ENCODE data around the gene FNDC11.

Gene FNDC11

DNA sequence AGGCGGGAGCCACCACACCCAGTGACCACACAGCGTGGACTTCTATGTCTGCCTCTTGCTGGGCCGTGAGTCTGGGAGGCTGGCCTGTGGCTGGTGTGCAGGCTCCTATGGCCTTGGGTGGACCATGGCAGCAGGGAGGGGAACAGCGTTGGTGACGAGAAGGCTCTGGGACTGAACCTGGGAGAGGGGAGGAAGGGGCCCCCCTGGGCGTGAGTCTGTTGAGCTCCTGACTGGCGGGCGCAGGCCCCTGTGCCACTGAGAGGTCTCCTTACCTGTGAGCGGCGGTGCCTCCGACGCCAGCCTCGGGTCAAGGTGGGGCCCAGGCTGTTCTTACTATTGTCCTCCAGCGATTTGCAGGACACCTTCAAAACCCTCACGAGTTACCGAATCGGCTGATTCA is 32.8 kb downstream of the FNDC11 start:
- no peak overlapping the region for H3K4me3 ChIP-seq (ENCODE audit: insufficient read length, low read depth)
- TF ChIP-seq YY1 (IDR thresholded peaks at IDR 0.05; ENCODE audit: insufficient read depth, insufficient read length) (no peak), SUZ12 (IDR thresholded peaks at IDR 0.05; ENCODE audit: extremely low read depth, insufficient read depth, insufficient read length) (no peak), ZNF274 (IDR thresholded peaks at IDR 0.05; ENCODE audit: low read depth, low read length) (no peak)
- peaks cover 39% of the 10 kb centered on the region for H3K36me3 ChIP-seq (ENCODE audit: insufficient read depth, insufficient read length, low read length)
- H3K9me3 ChIP-seq (ENCODE audit: insufficient read depth, low read length): no peaks in the 10 kb centered on the region
- H3K9ac ChIP-seq (ENCODE audit: insufficient read length, low read depth): no peak overlapping the region
- no peak for DNase-seq (ENCODE audit: low read depth, low spot score)
- H3K27me3 ChIP-seq (ENCODE audit: insufficient read depth, insufficient read length): no peaks in the 10 kb centered on the region
- H3K4me1 ChIP-seq (ENCODE audit: insufficient read depth, insufficient read length): peaks cover 14% of the 10 kb centered on the region

DNA sequence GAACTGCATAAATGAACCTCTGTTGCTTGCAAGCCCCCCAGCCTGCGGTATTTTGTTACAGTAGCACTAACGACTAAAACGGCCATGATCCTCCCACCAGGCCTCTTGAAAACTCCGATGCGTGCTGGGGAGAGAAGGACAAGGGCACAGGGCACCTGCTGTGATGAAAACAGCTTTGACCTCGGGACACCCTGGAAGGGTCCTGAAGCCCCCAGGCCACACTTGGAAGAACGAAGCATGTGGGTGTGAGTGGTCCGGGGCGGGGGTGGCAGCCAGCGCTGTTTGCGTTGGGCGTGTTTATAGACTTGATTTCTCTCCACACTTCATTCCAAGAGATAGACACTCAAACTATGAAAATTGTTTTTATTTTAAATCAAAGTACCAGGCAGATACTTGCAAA is 33.3 kb downstream of the FNDC11 start:
- Histone ChIP-seq H3K4me3 (ENCODE audit: insufficient read length, low read depth) (no peak overlapping the region), H3K4me1 (ENCODE audit: insufficient read depth, insufficient read length) (peaks cover 19% of the 10 kb centered on the region), H3K36me3 (ENCODE audit: insufficient read depth, insufficient read length, low read length) (peaks cover 43% of the 10 kb centered on the region), H3K27me3 (ENCODE audit: insufficient read depth, insufficient read length) (no peaks in the 10 kb centered on the region), H3K9ac (ENCODE audit: insufficient read length, low read depth) (no peak overlapping the region), H3K9me3 (ENCODE audit: insufficient read depth, low read length) (no peaks in the 10 kb centered on the region)
- TF ChIP-seq ZNF274 (IDR thresholded peaks at IDR 0.05; ENCODE audit: low read depth, low read length) (no peak), YY1 (IDR thresholded peaks at IDR 0.05; ENCODE audit: insufficient read depth, insufficient read length) (no peak)
- DNase-seq (ENCODE audit: low read depth, low spot score): no peak

DNA sequence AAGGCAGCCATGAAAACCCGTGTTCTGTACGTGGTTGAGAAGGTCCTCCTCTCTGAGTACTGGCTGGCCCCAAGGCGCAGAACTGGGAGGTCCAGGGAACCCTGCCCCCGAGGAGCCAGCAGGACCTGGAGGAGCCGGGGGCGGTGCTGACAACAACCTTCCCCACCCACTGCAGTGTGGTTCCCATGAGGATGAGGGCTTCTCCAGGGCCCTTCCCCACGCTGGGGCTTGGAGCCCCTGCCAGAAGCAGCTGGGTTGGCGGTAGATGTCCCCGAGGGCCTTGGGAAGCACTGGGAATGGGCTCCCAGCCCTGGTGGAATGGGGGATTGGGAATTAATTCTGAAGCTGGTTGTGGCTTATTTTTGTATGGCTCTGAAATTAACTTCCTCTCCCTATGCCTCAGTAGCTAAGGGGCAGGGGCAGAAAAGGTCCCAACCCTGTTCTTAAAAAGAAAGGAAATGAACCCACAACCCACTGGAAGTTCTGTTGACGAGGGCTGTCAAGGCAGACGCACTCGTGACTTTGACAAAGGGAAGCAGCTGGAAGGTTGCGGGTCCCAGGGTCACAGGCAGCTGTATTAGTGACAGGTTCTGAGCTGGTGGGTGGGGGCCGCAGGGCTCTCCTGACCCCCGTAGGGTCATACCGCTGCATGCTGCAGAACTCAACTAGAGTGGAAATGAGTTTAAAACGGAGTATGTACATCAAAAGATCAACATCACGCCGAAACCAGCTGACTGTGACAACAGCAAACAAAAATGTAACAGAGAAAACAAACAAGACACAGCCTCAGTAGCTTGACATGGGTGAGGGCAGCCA is 34.0 kb downstream of the FNDC11 start:
- H3K9ac ChIP-seq (ENCODE audit: insufficient read length, low read depth): no peak overlapping the region
- peaks cover 51% of the 10 kb centered on the region for H3K36me3 ChIP-seq (ENCODE audit: insufficient read depth, insufficient read length, low read length)
- H3K27me3 ChIP-seq (ENCODE audit: insufficient read depth, insufficient read length): no peaks in the 10 kb centered on the region
- TF ChIP-seq SUZ12 (IDR thresholded peaks at IDR 0.05; ENCODE audit: extremely low read depth, insufficient read depth, insufficient read length): no peak
- TF ChIP-seq YY1 (IDR thresholded peaks at IDR 0.05; ENCODE audit: insufficient read depth, insufficient read length): no peak
- no peak for TF ChIP-seq ZNF274 (IDR thresholded peaks at IDR 0.05; ENCODE audit: low read depth, low read length)
- H3K9me3 ChIP-seq (ENCODE audit: insufficient read depth, low read length): no peaks in the 10 kb centered on the region
- peaks cover 21% of the 10 kb centered on the region for H3K4me1 ChIP-seq (ENCODE audit: insufficient read depth, insufficient read length)
- DNase-seq (ENCODE audit: low read depth, low spot score): no peak
- H3K4me3 ChIP-seq (ENCODE audit: insufficient read length, low read depth): no peak overlapping the region

DNA sequence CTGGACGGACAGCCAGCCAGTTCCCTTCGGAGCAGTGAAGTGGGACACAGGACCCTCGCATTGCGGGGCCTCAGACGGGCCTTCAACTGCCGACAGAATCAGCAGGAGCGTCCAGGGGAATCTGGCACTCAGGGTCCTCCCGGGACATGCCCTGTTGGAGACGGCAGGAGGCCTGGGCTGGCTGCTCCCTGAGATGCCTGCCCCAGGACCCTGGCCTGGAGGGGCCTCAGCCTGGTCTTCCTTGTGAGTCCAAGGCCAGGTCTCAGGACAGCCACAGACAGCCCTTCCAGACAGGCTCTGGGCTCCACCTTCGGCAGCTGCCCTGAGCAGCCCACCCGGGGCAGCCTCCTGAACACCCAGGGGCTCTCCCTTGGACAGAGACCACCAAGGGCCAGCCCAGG is 34.7 kb downstream of the FNDC11 start:
- no peaks in the 10 kb centered on the region for H3K9me3 ChIP-seq (ENCODE audit: insufficient read depth, low read length)
- TF ChIP-seq YY1 (IDR thresholded peaks at IDR 0.05; ENCODE audit: insufficient read depth, insufficient read length): no peak
- no peak for TF ChIP-seq SUZ12 (IDR thresholded peaks at IDR 0.05; ENCODE audit: extremely low read depth, insufficient read depth, insufficient read length)
- TF ChIP-seq ZNF274 (IDR thresholded peaks at IDR 0.05; ENCODE audit: low read depth, low read length): no peak
- H3K27me3 ChIP-seq (ENCODE audit: insufficient read depth, insufficient read length): no peaks in the 10 kb centered on the region
- DNase-seq (ENCODE audit: low read depth, low spot score): no peak
- H3K9ac ChIP-seq (ENCODE audit: insufficient read length, low read depth): no peak overlapping the region
- peaks cover 21% of the 10 kb centered on the region for H3K4me1 ChIP-seq (ENCODE audit: insufficient read depth, insufficient read length)
- no peak overlapping the region for H3K4me3 ChIP-seq (ENCODE audit: insufficient read length, low read depth)
- peaks cover 55% of the 10 kb centered on the region for H3K36me3 ChIP-seq (ENCODE audit: insufficient read depth, insufficient read length, low read length)

DNA sequence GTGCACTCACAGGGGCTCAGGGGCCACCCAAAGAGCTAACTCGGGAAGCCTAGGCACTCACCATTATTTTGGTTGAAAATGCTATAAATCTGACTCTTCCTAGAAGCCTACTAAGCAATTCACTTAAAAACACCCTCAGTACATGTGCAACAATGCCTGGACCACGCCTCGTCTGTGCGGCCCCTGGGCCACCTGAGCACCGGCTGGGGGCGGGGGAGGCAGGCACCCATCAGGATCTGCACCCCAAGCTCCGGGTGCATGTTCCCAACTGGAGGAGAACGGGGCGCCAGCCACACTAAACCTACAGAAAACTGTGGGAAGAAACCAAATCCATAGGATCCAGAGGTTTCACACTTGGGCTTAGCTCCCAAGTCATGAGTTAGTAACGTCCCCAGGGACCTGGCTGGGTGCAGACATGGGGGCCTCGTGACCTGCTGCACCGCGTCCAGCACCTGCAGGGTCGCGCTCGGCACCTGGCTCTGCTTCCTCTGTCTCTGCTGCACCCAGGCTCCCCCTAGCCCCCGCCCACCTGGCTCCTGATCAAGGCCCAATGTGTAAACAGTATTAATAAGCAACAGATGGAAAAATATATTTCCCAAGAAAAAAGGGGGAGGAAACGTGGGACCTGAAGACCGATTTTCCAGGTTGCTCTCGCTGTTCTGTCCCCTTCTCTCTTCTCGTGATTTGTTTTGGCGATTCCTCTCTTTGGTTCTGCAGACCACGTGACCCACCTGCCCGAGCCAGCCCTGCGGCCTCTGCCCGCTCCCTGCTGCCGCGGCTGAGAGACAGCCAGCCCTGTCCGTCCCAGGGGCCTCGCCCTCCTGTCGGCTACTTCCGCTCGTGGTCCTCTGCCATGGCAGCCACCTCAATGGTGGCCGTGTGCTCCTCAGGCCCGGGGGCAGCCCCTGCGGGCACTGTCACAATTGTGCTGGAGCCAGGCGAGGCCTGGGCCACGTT is 35.6 kb downstream of the FNDC11 start:
- no peak overlapping the region for H3K9ac ChIP-seq (ENCODE audit: insufficient read length, low read depth)
- no peaks in the 10 kb centered on the region for H3K9me3 ChIP-seq (ENCODE audit: insufficient read depth, low read length)
- H3K4me3 ChIP-seq (ENCODE audit: insufficient read length, low read depth): no peak overlapping the region
- no peak for DNase-seq (ENCODE audit: low read depth, low spot score)
- TF ChIP-seq ZNF274 (IDR thresholded peaks at IDR 0.05; ENCODE audit: low read depth, low read length): no peak
- TF ChIP-seq YY1 (IDR thresholded peaks at IDR 0.05; ENCODE audit: insufficient read depth, insufficient read length): no peak
- no peak for TF ChIP-seq SUZ12 (IDR thresholded peaks at IDR 0.05; ENCODE audit: extremely low read depth, insufficient read depth, insufficient read length)
- peaks cover 21% of the 10 kb centered on the region for H3K4me1 ChIP-seq (ENCODE audit: insufficient read depth, insufficient read length)
- H3K27me3 ChIP-seq (ENCODE audit: insufficient read depth, insufficient read length): no peaks in the 10 kb centered on the region
- H3K36me3 ChIP-seq (ENCODE audit: insufficient read depth, insufficient read length, low read length): peaks cover 61% of the 10 kb centered on the region

DNA sequence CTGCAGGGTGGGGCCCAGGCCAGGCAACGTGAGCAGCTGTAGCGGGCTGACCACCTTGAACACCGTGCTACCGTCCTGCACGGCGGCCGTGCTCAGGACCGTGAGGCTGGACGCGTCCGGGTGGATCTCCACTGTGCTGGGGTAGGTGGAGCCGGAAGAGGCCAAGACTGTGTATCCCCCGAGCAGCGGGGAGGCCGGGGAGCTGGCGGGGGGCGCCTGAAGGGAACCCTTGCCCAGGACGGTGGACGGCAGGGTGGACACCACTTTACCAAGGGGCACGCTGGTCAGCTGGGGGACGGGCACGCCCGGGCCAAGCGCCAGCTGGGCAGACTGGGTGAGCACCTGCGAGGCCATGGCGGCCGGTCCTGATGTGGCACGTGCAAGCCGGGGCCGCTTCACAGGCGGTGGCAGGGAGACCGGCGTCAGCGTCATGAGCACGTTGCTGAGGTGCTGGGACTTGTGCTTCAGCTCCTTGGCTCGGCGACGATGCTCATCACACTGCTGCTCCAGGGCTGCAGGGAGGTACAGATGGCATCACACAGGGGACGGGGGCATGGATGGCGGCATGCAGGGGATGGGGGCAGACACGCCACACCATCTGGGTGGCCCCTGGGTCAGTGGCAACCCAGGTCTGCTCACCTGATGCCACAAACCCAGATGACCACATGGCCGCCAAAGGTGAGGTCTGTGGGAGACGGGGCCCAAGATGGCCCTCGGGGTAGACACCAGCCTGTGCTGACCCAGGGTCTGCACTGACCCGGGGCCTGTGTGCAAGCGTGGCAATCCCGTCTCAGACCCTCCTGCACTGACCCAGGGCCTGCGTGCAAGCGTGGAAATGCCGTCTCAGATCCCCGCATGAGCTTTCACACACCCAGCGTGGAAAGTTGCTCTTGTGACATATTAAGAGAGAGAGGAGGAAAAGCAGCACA is 36.5 kb downstream of the FNDC11 start:
- TF ChIP-seq YY1 (IDR thresholded peaks at IDR 0.05; ENCODE audit: insufficient read depth, insufficient read length) (no peak), ZNF274 (IDR thresholded peaks at IDR 0.05; ENCODE audit: low read depth, low read length) (no peak)
- Histone ChIP-seq H3K27me3 (ENCODE audit: insufficient read depth, insufficient read length) (no peaks in the 10 kb centered on the region), H3K36me3 (ENCODE audit: insufficient read depth, insufficient read length, low read length) (peaks cover 63% of the 10 kb centered on the region), H3K4me1 (ENCODE audit: insufficient read depth, insufficient read length) (peaks cover 21% of the 10 kb centered on the region), H3K9me3 (ENCODE audit: insufficient read depth, low read length) (no peaks in the 10 kb centered on the region), H3K9ac (ENCODE audit: insufficient read length, low read depth) (no peak overlapping the region), H3K4me3 (ENCODE audit: insufficient read length, low read depth) (no peak overlapping the region)
- no peak for DNase-seq (ENCODE audit: low read depth, low spot score)

Data from NT2/D1 (cell line).